HG03558 (cell line): ENCODE data around the gene MYO16.
"Not testable (repeated sequence)": the region's sequence is repeated elsewhere in the genome, so short reads cannot be mapped to it uniquely, and the experiment has no call there.

Experiments used
- ATAC-seq: cut with Tn5 transposase; IDR thresholded peaks from one replicate; pipeline ENCODE4 v1.9.1; 2021; ENCODE audit warnings: moderate number of reproducible peaks; ENCODE audit not compliant: unreplicated experiment; ENCODE audit errors: extremely low read depth

The MYO16 gene

DNA sequence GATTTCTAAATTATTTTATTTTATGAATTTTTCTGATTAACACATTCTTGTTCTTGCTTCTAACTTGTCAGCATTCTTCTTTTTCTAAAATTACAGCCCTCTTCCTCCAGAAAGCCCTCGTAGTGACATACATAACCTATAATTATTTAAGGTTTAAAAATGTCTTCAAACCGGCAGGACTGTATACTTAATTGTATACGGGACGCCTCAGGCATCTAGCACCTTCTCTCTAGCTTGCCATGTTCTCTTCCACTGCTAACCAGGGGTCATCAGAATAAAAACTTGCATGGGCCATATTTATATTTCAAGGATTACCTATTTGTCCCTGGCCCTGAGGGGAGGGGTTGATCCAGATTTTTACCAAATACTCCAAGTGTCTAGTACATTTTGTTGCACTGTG is 380.3 kb downstream of the MYO16 start:
- no peak for ATAC-seq

DNA sequence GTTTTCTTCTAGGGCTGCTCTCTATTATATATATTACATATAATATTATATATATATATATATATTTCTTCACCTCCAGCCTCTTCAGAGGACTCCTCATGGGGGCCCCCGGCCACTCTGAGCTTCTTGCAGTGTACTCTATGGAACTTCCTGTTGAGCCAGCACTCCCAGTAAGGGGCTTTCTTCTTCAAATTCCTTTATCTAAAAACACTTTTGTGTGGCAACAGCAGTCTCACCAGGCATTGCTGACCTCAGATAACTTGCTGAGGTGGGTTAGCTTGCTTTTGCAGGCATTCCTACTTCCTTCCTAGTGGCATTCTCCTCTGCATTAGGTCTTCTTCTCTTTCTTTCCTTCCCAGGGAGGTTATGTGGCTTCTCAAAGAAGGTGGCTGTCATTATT is 381.5 kb downstream of the MYO16 start:
- no peak for ATAC-seq

DNA sequence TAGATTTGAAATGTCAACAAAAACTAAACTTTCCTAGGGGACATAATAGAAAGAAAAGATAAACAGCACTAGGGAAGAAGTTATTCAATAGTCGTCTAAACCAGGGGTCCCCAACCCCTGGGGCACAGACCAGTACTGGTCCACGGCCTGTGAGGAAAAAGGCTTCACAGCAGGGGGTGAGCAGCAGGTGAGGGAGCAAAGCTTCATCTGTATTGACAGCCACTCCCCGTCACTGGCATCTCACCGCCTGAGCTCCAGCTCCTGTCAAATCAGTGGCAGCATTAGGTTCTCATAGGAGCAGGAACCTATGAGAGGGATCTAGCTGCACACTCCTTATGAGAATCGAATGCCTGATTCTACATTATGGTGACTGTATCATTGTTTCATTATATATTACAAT is 382.7 kb downstream of the MYO16 start:
- no peak for ATAC-seq

DNA sequence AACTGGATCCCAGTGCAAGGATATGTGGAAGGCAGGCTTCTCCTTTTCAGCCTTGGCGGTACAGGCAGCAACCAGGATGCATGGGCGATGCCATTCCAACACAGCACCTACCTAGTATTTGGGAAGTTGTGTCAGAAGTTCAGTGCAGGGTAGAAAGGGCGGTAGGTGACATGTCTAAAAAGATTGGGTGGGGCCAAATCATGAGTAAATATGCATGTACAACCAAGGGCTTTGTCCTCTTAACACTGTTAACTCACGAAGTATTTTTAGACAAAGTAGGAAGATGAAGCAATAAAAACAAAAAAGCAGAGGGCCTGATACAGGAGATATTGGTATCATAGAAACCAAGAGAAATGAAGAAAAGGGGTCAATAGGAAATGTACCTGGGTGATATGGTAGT is 392.1 kb downstream of the MYO16 start:
- ATAC-seq = no peak

DNA sequence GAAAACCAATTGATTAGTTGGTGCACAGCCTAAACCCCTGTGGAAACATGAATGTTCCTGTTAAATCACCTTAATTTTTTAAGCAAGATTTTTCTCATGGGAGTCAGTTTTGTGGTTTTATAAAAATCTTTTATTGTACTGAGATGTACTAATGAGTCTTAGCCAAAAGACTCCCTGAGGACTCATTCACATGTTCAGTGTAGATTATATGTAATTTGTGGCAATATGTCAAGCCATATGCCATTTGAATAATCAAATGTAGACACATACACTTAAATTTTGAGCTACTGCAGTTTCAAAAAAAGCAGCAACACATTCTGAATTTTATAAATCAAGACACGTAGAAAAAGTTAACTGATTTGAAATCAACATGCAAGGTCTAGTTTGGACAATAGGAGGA is 395.2 kb downstream of the MYO16 start:
- no peak for ATAC-seq

DNA sequence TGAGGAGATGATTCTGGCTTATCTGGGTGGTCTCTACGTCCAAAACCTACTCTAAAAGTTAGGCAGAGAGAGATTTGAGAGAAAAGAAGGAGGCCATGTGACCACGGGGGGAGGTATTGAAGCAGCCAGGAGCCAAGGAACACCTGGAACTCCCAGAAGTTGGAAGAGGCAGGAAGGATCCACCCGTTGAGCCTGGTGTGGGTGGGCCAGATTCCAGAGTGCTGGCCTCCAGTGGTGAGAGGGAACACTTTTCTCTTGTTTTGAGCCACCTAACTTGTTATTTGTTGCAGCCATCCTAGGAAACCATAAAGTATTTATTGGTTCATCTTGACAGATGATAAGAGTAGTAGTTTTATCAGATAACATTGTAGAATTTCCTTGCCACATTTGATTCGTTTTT is 396.9 kb downstream of the MYO16 start:
- ATAC-seq = no peak

DNA sequence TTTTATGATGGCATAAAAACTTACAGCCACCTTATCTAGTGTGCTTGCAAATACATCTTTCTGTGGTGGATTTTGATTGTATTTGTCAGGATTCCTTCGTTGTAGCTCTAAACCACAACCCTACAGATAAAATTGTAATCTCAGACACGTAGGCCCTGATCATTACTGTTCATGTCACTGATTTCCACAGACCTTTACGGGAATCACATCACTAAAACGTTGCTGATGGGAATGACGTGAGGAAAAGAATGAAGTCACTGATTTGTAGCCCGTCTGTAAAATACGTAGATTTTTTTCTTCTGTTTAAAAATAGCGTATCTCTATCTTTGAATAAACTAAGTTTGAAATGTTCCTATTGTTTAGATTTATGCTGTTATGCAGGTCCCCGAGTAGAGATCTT is 399.2 kb downstream of the MYO16 start:
- ATAC-seq = no peak

DNA sequence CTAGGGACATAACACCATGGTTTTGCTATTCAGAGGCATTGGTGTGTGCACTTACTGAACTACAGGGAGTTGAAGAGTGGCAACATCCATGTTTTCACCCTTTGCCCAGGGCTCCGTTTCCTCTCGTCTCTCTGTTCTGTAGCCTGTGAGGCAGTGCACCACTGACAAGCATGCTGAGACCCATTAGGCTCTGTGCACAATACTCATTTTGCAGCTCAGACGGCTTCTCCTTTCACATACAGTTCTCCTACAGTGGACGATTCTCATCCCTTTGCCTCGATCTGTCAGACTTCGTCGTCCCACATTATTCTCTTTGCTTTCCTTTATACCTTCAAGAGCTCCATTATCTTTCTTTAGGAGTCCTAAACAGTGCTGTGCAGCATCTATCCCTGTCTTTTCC is 403.7 kb downstream of the MYO16 start:
- no peak for ATAC-seq

DNA sequence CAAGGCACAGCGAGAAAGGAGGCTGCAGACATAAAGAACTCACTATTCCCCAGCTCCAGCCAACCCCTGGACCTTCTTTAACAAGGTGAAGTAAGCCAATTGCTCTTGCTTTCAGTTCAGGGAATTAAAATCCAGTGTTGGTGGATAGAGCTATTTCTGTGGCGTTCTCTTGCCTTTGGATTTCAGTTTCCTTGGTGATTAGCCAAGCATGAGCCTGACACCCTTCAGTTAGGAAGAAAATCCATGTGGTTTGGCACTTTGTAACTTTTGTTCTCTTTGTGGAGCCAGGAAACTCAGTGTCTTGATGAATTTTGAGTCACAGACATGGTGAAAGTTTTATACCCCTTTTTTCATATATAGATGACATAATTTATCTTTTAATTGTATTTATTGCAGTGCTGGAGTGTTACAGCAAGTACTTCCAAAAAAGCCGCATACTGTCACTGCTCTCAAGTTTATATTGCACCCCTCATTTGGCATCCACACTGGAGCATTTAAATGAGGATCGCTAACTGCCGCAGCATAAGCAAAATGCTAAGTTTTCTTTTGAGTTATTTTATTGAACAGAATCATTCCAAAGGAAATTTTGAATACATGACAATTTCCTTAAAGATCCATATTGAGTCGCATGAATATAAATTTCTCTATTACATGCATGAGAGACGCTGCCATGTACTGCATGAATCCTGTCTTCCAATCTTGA is 406.8 kb downstream of the MYO16 start:
- ATAC-seq = no peak

DNA sequence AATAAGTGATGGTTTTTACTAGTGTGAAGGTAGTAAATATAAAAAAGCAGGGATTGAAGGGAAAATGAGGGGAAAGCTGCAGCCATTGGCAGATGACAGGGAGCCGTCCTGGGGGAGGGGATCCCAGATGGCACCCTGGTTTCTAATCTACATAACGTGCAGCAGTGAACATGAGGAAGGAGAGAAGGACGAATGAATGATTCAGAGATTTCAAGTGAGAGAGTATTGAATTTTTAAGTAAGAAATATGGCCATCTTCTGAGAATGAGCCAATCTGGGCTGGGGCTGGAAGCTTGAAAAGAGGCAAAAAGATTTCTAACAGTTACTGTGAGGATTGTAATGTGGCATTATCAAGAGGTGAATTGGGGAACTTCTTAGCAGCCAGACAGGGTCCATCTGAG is 414.2 kb downstream of the MYO16 start:
- no peak for ATAC-seq

DNA sequence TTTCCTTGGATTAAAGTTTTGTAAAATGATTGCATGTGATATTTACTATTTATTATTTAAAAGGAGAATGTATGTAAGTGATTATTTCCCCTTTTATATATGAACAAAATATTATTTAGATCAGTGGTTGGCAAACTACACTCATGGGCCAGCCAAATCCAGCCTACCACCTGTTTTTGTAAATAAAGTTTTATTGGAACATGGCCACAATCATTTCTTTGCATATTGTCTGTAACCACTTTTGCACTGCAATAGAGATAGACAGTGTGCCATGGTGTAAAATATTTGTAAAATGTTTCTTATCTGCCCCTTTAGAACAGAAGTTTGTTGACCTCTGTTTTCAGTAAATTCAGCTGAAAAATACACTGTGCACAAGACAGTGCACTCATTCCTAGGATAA is 426.4 kb downstream of the MYO16 start:
- ATAC-seq = no peak

DNA sequence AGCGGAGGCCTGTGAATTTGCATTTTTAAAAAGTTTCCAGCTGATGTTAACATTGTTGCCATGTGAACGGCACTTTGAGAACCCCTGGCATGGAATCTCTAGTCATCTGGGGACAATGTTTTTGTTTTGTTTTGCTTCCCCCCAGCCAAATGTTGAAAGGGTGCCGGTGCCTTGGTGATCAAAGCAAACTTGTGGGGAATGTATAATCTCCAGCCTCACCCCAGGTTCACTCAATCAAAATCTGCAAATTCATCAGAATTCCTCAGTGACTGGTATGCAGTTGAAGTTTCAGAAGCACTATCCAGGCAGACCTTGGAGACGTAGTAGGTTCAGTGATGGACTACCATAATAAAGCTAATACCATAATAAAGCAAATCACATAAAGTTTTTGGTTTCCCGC is 428.7 kb downstream of the MYO16 start:
- ATAC-seq = no peak

DNA sequence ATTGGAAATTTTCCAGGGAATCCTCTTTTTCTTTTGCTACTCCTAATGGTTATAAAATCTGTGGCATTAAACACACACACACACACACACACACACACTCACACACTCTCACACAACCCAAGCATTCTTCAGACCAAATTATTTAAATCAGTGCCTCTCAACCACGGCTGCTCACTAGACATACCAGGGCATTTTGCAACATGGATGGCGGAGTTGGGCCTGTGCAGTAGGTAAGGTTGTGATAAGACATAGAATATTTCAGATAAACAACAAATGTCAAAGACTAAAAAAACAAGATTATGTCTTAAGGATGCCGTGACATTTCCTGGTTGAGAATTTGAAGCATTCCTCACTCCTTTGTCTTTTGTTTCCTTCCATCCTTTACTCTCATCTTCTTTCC is 443.1 kb downstream of the MYO16 start:
- no peak for ATAC-seq

DNA sequence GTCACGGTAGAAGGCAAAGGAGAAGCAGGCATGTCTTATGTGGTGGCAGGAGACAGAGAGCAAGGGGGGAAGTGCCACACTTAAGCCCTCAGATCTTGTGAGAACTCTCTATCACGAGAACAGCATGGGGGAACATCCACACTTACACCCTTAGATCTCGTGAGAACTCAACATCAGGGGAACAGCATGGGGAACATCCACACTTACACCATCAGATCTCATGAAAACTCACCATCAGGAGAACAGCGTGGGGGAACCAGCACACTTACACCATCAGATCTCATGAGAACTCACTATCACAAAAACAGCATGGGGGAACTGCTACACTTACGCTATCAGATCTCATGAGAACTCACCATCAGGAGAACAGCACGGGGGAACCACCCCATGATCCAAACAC is 445.0 kb downstream of the MYO16 start:
- no peak for ATAC-seq

DNA sequence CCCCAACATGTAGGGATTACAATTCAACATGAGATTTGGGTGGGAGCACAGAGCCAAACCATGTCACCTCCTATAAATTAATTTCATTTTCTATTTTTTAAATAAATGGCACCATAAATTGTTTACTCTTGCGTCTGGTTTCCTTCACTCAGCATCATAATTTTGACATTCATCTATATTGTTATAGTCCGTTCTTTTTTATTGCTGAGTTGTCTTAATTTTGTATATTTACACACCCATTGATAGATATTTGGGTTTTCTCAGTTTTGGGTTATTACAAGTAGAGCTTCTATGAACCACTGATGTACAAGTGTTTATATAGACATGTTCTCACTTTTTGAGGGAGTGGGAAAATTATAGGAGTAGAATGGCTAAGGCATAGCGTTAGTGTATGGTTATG is 445.4 kb downstream of the MYO16 start:
- no peak for ATAC-seq

DNA sequence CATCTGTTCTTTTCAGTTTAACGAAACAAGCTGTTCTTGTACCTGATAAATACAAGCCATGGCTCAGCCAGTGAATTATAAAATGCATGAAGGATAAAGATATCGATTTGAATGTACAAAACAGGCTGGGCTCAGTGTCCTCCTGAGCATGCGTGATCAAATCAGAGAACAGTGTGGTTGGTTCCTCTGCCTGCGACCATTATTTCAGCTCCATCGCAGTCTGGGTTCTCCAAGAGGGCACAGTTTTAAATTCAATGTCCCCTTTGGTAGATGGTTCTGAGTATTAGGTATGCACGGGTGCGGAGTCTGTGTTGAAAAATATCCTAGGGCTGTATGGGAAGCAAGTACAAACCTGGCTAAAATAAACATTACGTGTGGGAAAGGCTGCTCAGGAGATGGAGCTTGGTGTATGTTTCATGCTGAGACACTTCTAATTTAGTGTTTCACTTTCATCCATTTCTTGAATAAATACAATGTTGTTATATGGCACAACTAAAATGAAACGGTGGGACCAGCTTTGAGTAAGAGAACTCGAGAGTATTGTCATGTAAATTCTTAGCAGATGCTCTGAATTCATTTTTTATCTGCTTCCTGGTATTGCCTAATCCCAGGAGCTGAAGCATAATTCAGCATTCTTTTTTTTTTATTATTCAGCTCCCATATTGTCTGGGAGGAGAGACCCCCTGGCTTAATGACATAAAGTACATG is 458.7 kb downstream of the MYO16 start:
- no peak for ATAC-seq

DNA sequence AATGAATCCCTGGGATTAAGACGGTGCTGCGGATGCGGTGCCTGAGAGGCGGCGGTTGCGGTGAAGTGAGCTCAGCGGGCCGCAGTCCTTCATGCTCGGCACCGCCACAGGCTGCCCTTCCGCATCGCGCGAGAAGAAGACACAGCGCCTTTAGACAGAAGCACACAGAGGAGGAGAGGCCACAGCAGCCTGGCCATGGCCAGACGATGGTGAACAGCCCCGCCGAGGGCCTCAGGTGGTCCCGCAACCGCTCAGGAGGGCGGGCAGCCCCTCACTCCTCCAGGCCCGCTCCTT is 459.2 kb downstream of the MYO16 start:
- no peak for ATAC-seq

DNA sequence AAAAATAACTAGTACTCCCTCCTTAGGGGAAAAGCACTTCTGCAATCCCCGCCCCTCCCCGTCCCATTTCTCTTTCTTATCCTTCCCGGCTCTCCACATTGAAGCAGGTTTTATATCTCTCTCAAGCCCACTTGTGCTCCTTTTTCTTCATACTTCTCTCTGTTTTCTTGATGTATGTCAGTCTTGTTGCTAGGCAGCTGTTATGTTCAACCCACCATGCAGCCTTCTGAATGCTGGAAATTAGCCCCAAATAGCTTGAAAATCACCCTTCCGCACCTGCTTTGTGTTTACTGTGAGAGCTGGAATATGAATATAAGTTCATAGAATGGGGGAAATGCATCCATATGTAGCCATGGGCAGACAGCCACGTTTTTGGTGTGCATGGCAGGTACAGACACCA is 461.4 kb downstream of the MYO16 start:
- ATAC-seq = no peak

DNA sequence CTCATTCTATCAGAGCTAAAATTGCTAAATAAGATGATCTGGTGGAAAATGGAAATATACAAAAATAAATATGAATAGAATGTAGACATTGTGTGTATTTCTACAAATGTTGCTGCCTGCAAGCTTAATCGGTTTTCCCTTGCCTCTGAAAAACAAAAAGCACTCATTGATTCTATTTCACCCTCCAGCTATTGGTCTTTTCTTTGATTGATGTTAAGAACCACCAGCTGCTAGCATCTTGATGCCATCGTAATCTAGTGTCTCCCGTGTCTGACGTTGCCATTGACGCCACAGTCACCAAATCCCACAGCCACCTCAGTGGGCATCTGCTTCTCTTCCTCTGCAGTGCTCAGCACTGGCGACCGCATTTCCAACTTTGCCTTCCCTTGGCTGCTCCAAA is 461.8 kb downstream of the MYO16 start:
- ATAC-seq = no peak

DNA sequence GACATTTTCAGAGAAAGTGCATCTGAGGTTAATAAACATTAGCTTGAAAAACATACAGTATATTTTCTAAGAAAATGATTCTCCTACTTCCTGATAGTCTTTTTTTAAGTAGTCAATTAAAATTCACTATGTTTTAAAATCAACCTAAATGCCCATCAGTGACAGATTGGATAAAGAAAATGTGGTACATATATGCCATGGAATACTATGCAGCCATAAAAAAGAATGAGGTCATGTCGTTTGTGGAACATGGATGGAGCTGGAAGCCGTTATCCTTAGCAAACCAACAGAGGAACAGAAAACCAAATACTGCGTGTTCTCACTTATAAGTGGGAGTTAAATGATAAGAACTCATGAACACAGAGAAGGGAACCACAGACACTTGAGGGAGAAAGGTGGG is 462.8 kb downstream of the MYO16 start:
- not testable (repeated sequence) for ATAC-seq

DNA sequence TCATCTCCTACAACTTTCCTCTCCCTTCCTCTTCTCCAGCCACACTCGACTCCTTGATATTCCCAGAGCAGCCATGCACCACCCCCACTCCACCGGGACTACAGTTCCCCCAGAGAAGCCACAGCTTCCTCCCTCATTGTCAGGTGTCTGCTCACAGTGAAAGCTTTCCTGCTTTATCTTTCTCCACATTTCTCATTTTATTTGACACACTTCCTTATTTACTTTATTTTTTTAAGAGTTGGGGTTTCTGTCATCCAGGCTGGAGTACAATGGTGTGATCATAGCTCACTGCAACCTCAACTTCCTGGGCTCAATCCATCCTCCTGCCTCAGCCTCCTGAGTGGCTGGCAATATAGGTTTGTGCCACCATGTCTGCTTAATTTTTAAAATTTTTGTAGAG is 464.6 kb downstream of the MYO16 start:
- no peak for ATAC-seq

DNA sequence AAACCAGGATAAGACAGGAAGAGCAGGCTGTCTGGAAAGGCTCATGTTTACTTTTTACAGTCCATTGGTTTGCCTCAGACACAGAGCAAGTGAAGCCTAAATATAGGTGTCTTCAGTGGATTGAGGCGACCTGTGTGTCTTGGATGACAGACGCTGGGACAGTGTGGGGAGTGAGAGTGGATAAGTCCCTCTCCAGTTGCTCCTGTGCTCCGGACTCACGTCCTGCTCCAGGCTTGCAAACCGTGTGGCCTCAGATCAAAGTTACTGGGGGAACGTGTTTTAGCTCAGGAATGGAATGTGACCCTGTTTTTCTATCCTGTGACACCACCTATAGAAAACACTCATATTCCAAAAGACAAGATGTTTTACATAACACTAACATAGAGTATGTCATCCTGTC is 465.7 kb downstream of the MYO16 start:
- no peak for ATAC-seq
